OCI-LY3 (cell line): ENCODE data around the gene FBXL15.

Experiments used
- H2AFZ ChIP-seq: fragments of 200-600, 300-600 bp; shearing (Covaris generic); 2 replicates; pipeline ENCODE4 v1.6.0; 2014; ENCODE audit warnings: antibody characterized with exemption, low read depth, low read length
- H3K27ac ChIP-seq: fragments of 200-600, 300-600 bp; sonication (generic); 2 replicates; pipeline ENCODE4 v1.5.1; 2014; ENCODE audit warnings: mild to moderate bottlenecking, low read length, moderate library complexity, mixed read lengths
- H3K27me3 ChIP-seq: fragments of 200-600, 300-600 bp; sonication (generic); 2 replicates; pipeline ENCODE4 v1.6.1; 2014; ENCODE audit warnings: low read depth, low read length, mixed read lengths
- H3K36me3 ChIP-seq: fragments of 200-600, 300-600 bp; sonication (generic); replicated peaks from 2 replicates; pipeline ENCODE3; 2014; ENCODE audit warnings: low read depth, low read length, mixed read lengths
- H3K4me1 ChIP-seq: fragments of 300-600, 200-600 bp; sonication (generic); 2 replicates; pipeline ENCODE4 v1.6.1; 2014; ENCODE audit warnings: low read length, mixed read lengths
- H3K4me2 ChIP-seq: fragments of 200-600, 300-600 bp; sonication (generic); 2 replicates; pipeline ENCODE4 v1.6.1; 2014; ENCODE audit warnings: low read length, mixed read lengths
- H3K4me3 ChIP-seq: fragments of 300-600, 200-600 bp; sonication (generic); 2 replicates; pipeline ENCODE4 v1.5.1; 2014; ENCODE audit warnings: antibody characterized with exemption, mild to moderate bottlenecking, low read length, moderate library complexity
- H3K79me2 ChIP-seq: fragments of 300-600, 200-600 bp; shearing (Covaris generic); 2 replicates; pipeline ENCODE4 v1.6.1; 2014; ENCODE audit warnings: mild to moderate bottlenecking, low read length, mixed read lengths
- H3K9ac ChIP-seq: fragments of 300-600, 200-600 bp; shearing (Covaris generic); 2 replicates; pipeline ENCODE4 v1.6.0; 2014; ENCODE audit warnings: mild to moderate bottlenecking, low read length, moderate library complexity
- H3K9me3 ChIP-seq: fragments of 200-600, 300-600 bp; shearing (Covaris generic); 2 replicates; pipeline ENCODE4 v1.6.1; 2014; ENCODE audit warnings: low read length, mixed read lengths; ENCODE audit not compliant: insufficient read depth
- H4K20me1 ChIP-seq: fragments of 200-600, 300-600 bp; sonication (generic); 2 replicates; pipeline ENCODE4 v1.6.1; 2016; ENCODE audit warnings: low read length, mixed read lengths; ENCODE audit not compliant: insufficient read depth
- EZH2phosphoT487 ChIP-seq: fragments of 200-600 bp; shearing (Covaris generic); IDR thresholded peaks from 2 replicates; pipeline ENCODE4 v1.6.1; 2018; ENCODE audit warnings: antibody characterized with exemption, mixed run types, low read depth
- TF ChIP-seq, protein P1 (sequence below): fragments of 200-600, 300-600 bp; sonication (generic); IDR thresholded peaks from 2 replicates; pipeline ENCODE4 v1.5.1; 2014; ENCODE audit warnings: antibody characterized with exemption, low read length, low read depth

FBXL15 gene

DNA sequence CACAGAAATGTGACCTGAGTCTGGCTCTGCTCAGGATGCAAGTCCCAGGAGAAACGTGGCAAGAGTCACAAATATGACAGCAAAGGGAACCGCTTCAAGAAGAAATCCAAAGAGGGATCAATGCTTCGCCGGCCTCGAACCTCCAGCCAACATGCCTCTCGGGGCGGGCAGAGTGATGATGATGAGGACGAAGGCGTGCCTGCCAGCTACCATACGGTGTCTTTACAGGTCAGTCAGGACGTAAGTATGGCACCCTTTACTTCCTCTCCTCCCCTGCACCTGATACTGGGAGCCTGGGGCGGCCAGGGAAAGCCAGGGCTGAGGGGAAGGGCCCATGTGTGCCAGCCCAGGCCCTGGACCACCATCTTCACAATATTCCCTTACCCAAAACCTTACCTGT is 43.7 kb upstream of the FBXL15 start:
- Histone ChIP-seq H3K4me2 (no peak overlapping the region), H3K9ac (no peak overlapping the region), H3K4me1 (no peaks in the 10 kb centered on the region), H3K27me3 (no peaks in the 10 kb centered on the region), H3K27ac (no peak overlapping the region), H4K20me1 (no peaks in the 10 kb centered on the region), H3K36me3 (peaks cover 5% of the 10 kb centered on the region), H3K4me3 (no peak overlapping the region), H2AFZ (no peak overlapping the region), H3K9me3 (no peaks in the 10 kb centered on the region), H3K79me2 (no peaks in the 10 kb centered on the region)
- no peak for TF ChIP-seq EZH2phosphoT487
- TF ChIP-seq, protein P1, sequence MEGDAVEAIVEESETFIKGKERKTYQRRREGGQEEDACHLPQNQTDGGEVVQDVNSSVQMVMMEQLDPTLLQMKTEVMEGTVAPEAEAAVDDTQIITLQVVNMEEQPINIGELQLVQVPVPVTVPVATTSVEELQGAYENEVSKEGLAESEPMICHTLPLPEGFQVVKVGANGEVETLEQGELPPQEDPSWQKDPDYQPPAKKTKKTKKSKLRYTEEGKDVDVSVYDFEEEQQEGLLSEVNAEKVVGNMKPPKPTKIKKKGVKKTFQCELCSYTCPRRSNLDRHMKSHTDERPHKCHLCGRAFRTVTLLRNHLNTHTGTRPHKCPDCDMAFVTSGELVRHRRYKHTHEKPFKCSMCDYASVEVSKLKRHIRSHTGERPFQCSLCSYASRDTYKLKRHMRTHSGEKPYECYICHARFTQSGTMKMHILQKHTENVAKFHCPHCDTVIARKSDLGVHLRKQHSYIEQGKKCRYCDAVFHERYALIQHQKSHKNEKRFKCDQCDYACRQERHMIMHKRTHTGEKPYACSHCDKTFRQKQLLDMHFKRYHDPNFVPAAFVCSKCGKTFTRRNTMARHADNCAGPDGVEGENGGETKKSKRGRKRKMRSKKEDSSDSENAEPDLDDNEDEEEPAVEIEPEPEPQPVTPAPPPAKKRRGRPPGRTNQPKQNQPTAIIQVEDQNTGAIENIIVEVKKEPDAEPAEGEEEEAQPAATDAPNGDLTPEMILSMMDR: no peak

- H3K4me1 ChIP-seq: peaks cover 2% of the 10 kb centered on the region; the same call in 1 of the 2 replicates
- H3K79me2 ChIP-seq: no peaks in the 10 kb centered on the region
- H3K4me3 ChIP-seq: no peak overlapping the region
- H3K27me3 ChIP-seq: no peaks in the 10 kb centered on the region
- no peak overlapping the region for H3K27ac ChIP-seq
- no peak overlapping the region for H3K9ac ChIP-seq
- H3K4me2 ChIP-seq: no peak overlapping the region
- peaks cover 13% of the 10 kb centered on the region for H3K36me3 ChIP-seq
- TF ChIP-seq, protein P1: no peak
- TF ChIP-seq EZH2phosphoT487: no peak
- H3K9me3 ChIP-seq: no peaks in the 10 kb centered on the region
- H4K20me1 ChIP-seq: no peaks in the 10 kb centered on the region
- H2AFZ ChIP-seq: no peak overlapping the region
Measured at GRCh38 chr10:102379383-102379782, 41.3 kb upstream of the FBXL15 start.

- Histone ChIP-seq H3K4me3 (no peak overlapping the region), H3K27me3 (no peaks in the 10 kb centered on the region), H3K27ac (no peak overlapping the region), H3K79me2 (no peaks in the 10 kb centered on the region), H3K4me2 (no peak overlapping the region), H3K4me1 (peaks cover 12% of the 10 kb centered on the region), H3K9ac (no peak overlapping the region), H2AFZ (no peak overlapping the region), H4K20me1 (no peaks in the 10 kb centered on the region), H3K9me3 (no peaks in the 10 kb centered on the region), H3K36me3 (peaks cover 11% of the 10 kb centered on the region)
- TF ChIP-seq, protein P1: no peak
- TF ChIP-seq EZH2phosphoT487: no peak
Measured at GRCh38 chr10:102381983-102382382, 38.7 kb upstream of the FBXL15 start.

GRCh38 chr10:102382871-102383270 is 37.8 kb upstream of the FBXL15 start:
- H2AFZ ChIP-seq: no peak overlapping the region
- peaks cover 11% of the 10 kb centered on the region for H3K36me3 ChIP-seq
- H3K4me1 ChIP-seq: peaks cover 12% of the 10 kb centered on the region
- no peak overlapping the region for H3K4me2 ChIP-seq
- H3K27me3 ChIP-seq: no peaks in the 10 kb centered on the region
- no peaks in the 10 kb centered on the region for H3K79me2 ChIP-seq
- no peak overlapping the region for H3K4me3 ChIP-seq
- H3K9me3 ChIP-seq: no peaks in the 10 kb centered on the region
- no peak overlapping the region for H3K9ac ChIP-seq
- no peaks in the 10 kb centered on the region for H4K20me1 ChIP-seq
- H3K27ac ChIP-seq: no peak overlapping the region
- no peak for TF ChIP-seq EZH2phosphoT487
- TF ChIP-seq, protein P1: no peak
